Measurements from ENCODE around the gene C5. TPM values are rescaled to one million over a fixed set of nuclear protein-coding genes. Genes with fewer than 3 reads are reported as not detected.

C5 gene
- total and polyA plus RNA-seq, 8 donors, result 12.3 to 91.6 (median 77.8) TPM

- no peak for TF ChIP-seq CTCF (IDR thresholded peaks at IDR 0.05)
- H3K36me3 ChIP-seq, result no peaks in the 10 kb centered on the region
- intact Hi-C loops (cut with DNase I), result no loop called here
- no peaks in the 10 kb centered on the region for H3K27me3 ChIP-seq
- ATAC-seq (no peak), DNase-seq (no peak)
- peak overlapping the region; percentile 77 to 87 for H3K27ac ChIP-seq
- H3K4me3 ChIP-seq, result no peak overlapping the region
- peaks cover 45 to 89% of the 10 kb centered on the region in 2 donors for H3K4me1 ChIP-seq
- H3K9me3 ChIP-seq, result no peaks in the 10 kb centered on the region
These were observed 117.8 kb downstream of the C5 start for GRCh38 chr9:120932086-120932823.

- Histone ChIP-seq H3K9me3 (no peaks in the 10 kb centered on the region), H3K27ac (peak overlapping the region; percentile 77 to 87), H3K36me3 (no peaks in the 10 kb centered on the region), H3K4me1 (peaks cover 38 to 89% of the 10 kb centered on the region in 2 donors), H3K4me3 (no peak overlapping the region), H3K27me3 (no peaks in the 10 kb centered on the region)
- DNase-seq (peak in 1 of 4 donors; percentile 60), ATAC-seq (peak; percentile 21)
- intact Hi-C loops (cut with DNase I), result no loop called here
- no peak for TF ChIP-seq CTCF (IDR thresholded peaks at IDR 0.05)
These were observed 118.6 kb downstream of the C5 start for GRCh38 chr9:120931231-120932085.

- ATAC-seq, result peak; percentile 6
- TF ChIP-seq CTCF (IDR thresholded peaks at IDR 0.05), result peak in 1 of 2 donors; percentile 15
- Histone ChIP-seq H3K9me3 (no peaks in the 10 kb centered on the region), H3K27me3 (no peaks in the 10 kb centered on the region), H3K4me3 (peak overlapping the region; percentile 67 to 84), H3K27ac (peak overlapping the region; percentile 92 to 95), H3K36me3 (no peaks in the 10 kb centered on the region), H3K4me1 (peaks cover 17 to 89% of the 10 kb centered on the region in 2 donors)
- intact Hi-C loops (cut with DNase I), result no loop called here
- no peak for DNase-seq
These were observed 120.8 kb downstream of the C5 start for GRCh38 chr9:120929229-120929791.

GRCh38 chr9:120928483-120929228 lies 121.4 kb downstream of the C5 start:
- peak overlapping the region; percentile 92 to 95 for H3K27ac ChIP-seq
- intact Hi-C loops (cut with DNase I), result no loop called here
- peak in 1 of 2 donors; percentile 19 for TF ChIP-seq CTCF (IDR thresholded peaks at IDR 0.05)
- H3K9me3 ChIP-seq, result no peaks in the 10 kb centered on the region
- H3K4me1 ChIP-seq, result peaks cover 16 to 88% of the 10 kb centered on the region in 2 donors
- no peaks in the 10 kb centered on the region for H3K27me3 ChIP-seq
- H3K4me3 ChIP-seq, result peak overlapping the region; percentile 67 to 84
- peak in 3 of 4 donors; percentile 76 to 97 (median 84) for DNase-seq
- H3K36me3 ChIP-seq, result peaks cover 0 to under 1% of the 10 kb centered on the region in 2 donors
- ATAC-seq, result peak; percentile 92
